K562 (cell line): ENCODE data around the gene BARHL2. TPM values are rescaled to one million over a fixed set of nuclear protein-coding genes. Genes with fewer than 3 reads are reported as not detected.

ENCODE experiments used
- ATAC-seq: fragments of 200-7000 bp; cut with Tn5 transposase; 3 replicates; pipeline ENCODE4 v1.9.1; 2020; ENCODE audit warnings: moderate library complexity
- BruUV-seq: library from RNA; stranded (reverse); fragments of 400-500 nt; replicated peaks from 2 replicates; lab custom pipeline; 2021; lab: Mats Ljungman, UMichigan
- CTCF ChIA-PET: fragments of 300-600 bp; formaldehyde crosslinking; extraction: SDS; loops from one replicate; lab custom pipeline; 2021; ENCODE audit warnings: low intra/inter-chr PET ratio; lab: Yijun Ruan, JAX
- POLR2A ChIA-PET: fragments of 300-600, 350-650 bp; sonication (Branson Sonifier 250); formaldehyde crosslinking; extraction: SDS; loops from one replicate; lab custom pipeline; 2021; ENCODE audit warnings: antibody characterized with exemption, inconsistent platforms; lab: Yijun Ruan, JAX
- DNase-seq, 4 experiments: peaks; one replicate each; pipeline versions ENCODE4 v3.0.0 to v3.0.0-alpha.2; 2011 to 2018; ENCODE audit warnings: low spot score in 3 of 4, mixed read lengths in 3 of 4; ENCODE audit errors: extremely low read depth in 1 of 4
- FAIRE-seq: peaks from 2 replicates; lab custom pipeline; 2011; peaks lifted over from hg19 to GRCh38; lab: Jason Lieb, UNC
- H2AFZ ChIP-seq: 2 replicates; pipeline ENCODE4 v1.6.0; 2011; ENCODE audit warnings: low read depth, low read length, control low read depth, inconsistent platforms
- H3K27ac ChIP-seq: fragments of 200-600 bp; 3 replicates; pipeline ENCODE4 v1.8.0; 2011; ENCODE audit warnings: low read depth, mild to moderate bottlenecking, control low read depth, inconsistent platforms, low read length, moderate library complexity, mixed read lengths; ENCODE audit errors: extremely low read depth
- H3K27me3 ChIP-seq, 2 experiments: fragments of 300-600 bp in 1 of 2; 2 replicates in 1 of 2; 3 replicates in 1 of 2; pipeline versions ENCODE4 v1.6.0 to v1.8.0; 2011; ENCODE audit warnings: inconsistent platforms in 2 of 2, low read length in 2 of 2, mild to moderate bottlenecking in 1 of 2, mixed read lengths in 1 of 2, moderate library complexity in 1 of 2; ENCODE audit not compliant: control insufficient read depth in 2 of 2, insufficient read depth in 2 of 2
- H3K36me3 ChIP-seq: fragments of 300-600 bp; 3 replicates; pipeline ENCODE4 v1.8.0; 2011; ENCODE audit warnings: mild to moderate bottlenecking, low read length, inconsistent platforms; ENCODE audit not compliant: control insufficient read depth, insufficient read depth
- H3K4me1 ChIP-seq, 2 experiments: fragments of 200-600 bp in 1 of 2; replicated peaks in 1 of 2; 2 replicates in 1 of 2; 3 replicates in 1 of 2; pipeline versions ENCODE4 v1.5.1 to v1.8.0; 2011; ENCODE audit warnings: inconsistent platforms in 2 of 2, low read length in 2 of 2, mild to moderate bottlenecking in 1 of 2, mixed read lengths in 1 of 2, moderate library complexity in 1 of 2; ENCODE audit not compliant: control insufficient read depth in 2 of 2, insufficient read depth in 2 of 2
- H3K4me2 ChIP-seq: 2 replicates; pipeline ENCODE4 v1.6.1; 2011; ENCODE audit warnings: low read length, control low read depth, inconsistent platforms, mixed read lengths; ENCODE audit not compliant: insufficient read depth
- H3K4me3 ChIP-seq: fragments of 200-600 bp; sonication (generic), shearing (Covaris generic); 2 replicates; pipeline ENCODE4 v1.5.1; 2016; ENCODE audit warnings: control low read depth, inconsistent platforms
- H3K79me2 ChIP-seq: fragments of 200-600 bp; 3 replicates; pipeline ENCODE4 v1.8.0; 2011; ENCODE audit warnings: low read length, inconsistent platforms; ENCODE audit not compliant: control insufficient read depth, insufficient read depth
- H3K9ac ChIP-seq, 2 experiments: 2 replicates each; pipeline versions ENCODE4 v1.6.0 to v1.6.1; 2011; ENCODE audit warnings: low read depth in 2 of 2, low read length in 2 of 2, control low read depth in 1 of 2, inconsistent platforms in 1 of 2, mild to moderate bottlenecking in 1 of 2, mixed read lengths in 1 of 2; ENCODE audit not compliant: insufficient read depth in 1 of 2
- H3K9me1 ChIP-seq: one replicate; pipeline ENCODE4 v1.6.0; 2011; ENCODE audit warnings: inconsistent platforms, mild to moderate bottlenecking, low read length, moderate library complexity; ENCODE audit not compliant: control insufficient read depth, insufficient read depth
- H3K9me3 ChIP-seq: replicated peaks from 2 replicates; pipeline ENCODE4 v1.5.1; 2011; ENCODE audit warnings: low read depth, low read length, inconsistent platforms; ENCODE audit not compliant: control insufficient read depth, insufficient read depth
- H4K20me1 ChIP-seq: replicated peaks from 2 replicates; pipeline ENCODE4 v1.6.1; 2011; ENCODE audit warnings: low read length, inconsistent platforms, mixed read lengths; ENCODE audit not compliant: control insufficient read depth, insufficient read depth
- ELF4 ChIP-seq: fragments of 450-650 bp; formaldehyde crosslinking; IDR thresholded peaks from 2 replicates; pipeline ENCODE4 v1.4.0; 2022; ENCODE audit warnings: missing genetic modification characterization
- HCFC1 ChIP-seq: IDR thresholded peaks from 2 replicates; pipeline ENCODE4 v1.6.1; 2012; ENCODE audit warnings: low read depth, low read length, improper control_type of control experiment
- HEY1 ChIP-seq: fragments of 250-450 bp; sonication (Bioruptor Pico); IDR thresholded peaks from 2 replicates; pipeline ENCODE4 v1.5.0; 2020; ENCODE audit warnings: mild to moderate bottlenecking, moderate library complexity, borderline replicate concordance
- HSF4 ChIP-seq: fragments of 250-450 bp; sonication (Bioruptor Pico); IDR thresholded peaks from 2 replicates; pipeline ENCODE4 v2.1.2; 2022; ENCODE audit warnings: mild to moderate bottlenecking, moderate library complexity, borderline replicate concordance
- L3MBTL2 ChIP-seq: fragments of 450-650 bp; IDR thresholded peaks from 2 replicates; pipeline ENCODE4 v1.6.1; 2016; ENCODE audit warnings: mild to moderate bottlenecking, moderate library complexity
- PRPF4 ChIP-seq: fragments of 200-400 bp; formaldehyde crosslinking; IDR thresholded peaks from one replicate; pipeline ENCODE4 v1.6.1; 2017; ENCODE audit warnings: low read length, low read depth, mild to moderate bottlenecking; ENCODE audit not compliant: insufficient read depth, poor library complexity, severe bottlenecking
- RAD21 ChIP-seq, 2 experiments: fragments of 250-450 bp in 1 of 2; fragments of 450-650 bp in 1 of 2; sonication (Bioruptor Pico) in 1 of 2; formaldehyde crosslinking in 1 of 2; IDR thresholded peaks in 1 of 2; conservative IDR thresholded peaks in 1 of 2; 2 replicates each; pipeline versions ENCODE4 v1.4.0 to v1.8.0; 2020 to 2022; ENCODE audit warnings: mild to moderate bottlenecking in 2 of 2, moderate library complexity in 1 of 2
- RBM17 ChIP-seq: fragments of 200-400 bp; formaldehyde crosslinking; IDR thresholded peaks from 2 replicates; pipeline ENCODE4 v1.6.1; 2017; ENCODE audit warnings: low read depth, mild to moderate bottlenecking, low read length, borderline replicate concordance
- RBM34 ChIP-seq: fragments of 200-400 bp; formaldehyde crosslinking; IDR thresholded peaks from 2 replicates; pipeline ENCODE4 v1.6.1; 2018; ENCODE audit warnings: low read length, borderline replicate concordance; ENCODE audit not compliant: insufficient read depth
- ZNF143 ChIP-seq: sonication (generic); formaldehyde crosslinking; IDR thresholded peaks from 2 replicates; pipeline ENCODE4 v1.9.0; 2022; ENCODE audit warnings: mild to moderate bottlenecking, missing genetic modification reagents
- ZNF197 ChIP-seq: fragments of 200-800 bp; sonication (Bioruptor generic); IDR thresholded peaks from 2 replicates; pipeline ENCODE4 v1.6.1; 2016; ENCODE audit warnings: low read depth, missing genetic modification characterization, missing compliant biosample characterization
- ZNF436 ChIP-seq: fragments of 250-450, 450-650 bp; sonication (Bioruptor Pico); formaldehyde crosslinking; IDR thresholded peaks from 2 replicates; pipeline ENCODE4 v1.7.0; 2020; ENCODE audit warnings: mild to moderate bottlenecking
- ZNF668 ChIP-seq: fragments of 250-450 bp; sonication (Bioruptor Pico); IDR thresholded peaks from 2 replicates; pipeline ENCODE4 v1.8.0; 2022; ENCODE audit warnings: mild to moderate bottlenecking, inconsistent platforms
- ZNF766 ChIP-seq: fragments of 200-800 bp; sonication (Bioruptor generic); conservative IDR thresholded peaks from 2 replicates; pipeline ENCODE4 v1.6.1; 2016; ENCODE audit warnings: missing genetic modification characterization, missing compliant biosample characterization
- WGBS: fragments of 100-300 bp; shearing (Covaris generic); methylation state at CpG from one replicate; pipeline ENCODE4 v1.1.6; 2016; ENCODE audit warnings: low coverage, mixed read lengths; ENCODE audit not compliant: insufficient coverage; ENCODE audit errors: missing lambda C conversion rate; 5-methylcytosine and 5-hydroxymethylcytosine counted together
- in situ Hi-C: fragments of 300-500 bp; cut with MboI; formaldehyde crosslinking; loops from 4 replicates; pipeline ENCODE4 v1.15.0; 2018; ENCODE audit warnings: inconsistent platforms, mixed read lengths
- intact Hi-C: fragments of 100-400 bp; cut with micrococcal nuclease; formaldehyde crosslinking; loops from 2 replicates; pipeline ENCODE4 v1.14.2; 2022
- polyA plus RNA-seq, 8 experiments: library from polyadenylated mRNA; depleted of rRNA in 4 of 8; stranded (reverse) in 5 of 8; unstranded in 3 of 8; fragments of >200 nt; fragmentation: Nextera tagmentation in 2 of 8; fragmentation: Illumina TruSeq in 1 of 8; extraction: Ambion mirVana in 2 of 8; extraction: Trizol in 1 of 8; gene quantifications; 2 replicates each; pipeline versions ENCODE4 v1.2.1 to v1.2.3, GENCODE V29; 2011 to 2014; ENCODE audit warnings: inconsistent platforms in 1 of 8, missing spikeins in 1 of 8
- total RNA-seq, 7 experiments: library from RNA; depleted of rRNA in 6 of 7; stranded (reverse); fragments of >200 nt in 6 of 7; fragmentation: Illumina TruSeq in 2 of 7; extraction: Trizol in 2 of 7; gene quantifications; 2 replicates each; pipeline versions ENCODE4 v1.2.1 to v1.2.3, GENCODE V29; 2011 to 2021; ENCODE audit warnings: low replicate concordance in 1 of 7
- TF ChIP-seq, protein P1 (sequence below): sonication (generic); formaldehyde crosslinking; IDR thresholded peaks from 2 replicates; pipeline ENCODE4 v1.8.0; 2023; ENCODE audit warnings: mild to moderate bottlenecking, missing genetic modification reagents
- TF ChIP-seq, protein P2 (sequence below), 2 experiments: fragments of 450-650 bp; IDR thresholded peaks; 2 replicates each; pipeline ENCODE4 v1.6.1; 2018; ENCODE audit warnings: mild to moderate bottlenecking in 2 of 2, low read depth in 1 of 2; ENCODE audit not compliant: partially characterized antibody in 2 of 2

Gene BARHL2
- total and polyA plus RNA-seq, 9 of the 15 experiments (the other 6 are each of a cell fraction or from before 2014, with no cell fraction given) = 0.06 to 0.11 (median 0.09) TPM; not detected in 6

DNA sequence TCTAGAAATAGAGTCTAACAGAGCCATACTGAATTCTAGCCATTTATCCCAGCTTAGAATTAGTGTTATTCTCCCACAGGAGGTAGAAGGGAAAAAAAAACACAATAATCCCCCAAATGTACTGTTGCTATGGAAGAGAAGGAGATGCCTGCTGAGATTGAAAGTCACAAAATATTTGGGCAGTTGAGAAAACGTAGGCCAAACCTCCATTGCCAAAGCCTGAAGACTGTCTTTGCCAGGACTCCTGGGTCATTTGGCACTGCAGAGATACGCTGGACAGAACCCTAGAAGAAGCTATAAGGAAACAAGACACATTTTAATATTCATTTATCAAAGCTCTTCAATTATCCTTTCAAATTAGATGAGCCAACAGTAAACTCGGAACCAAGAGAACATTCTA, 22.3 kb downstream of the BARHL2 start:
- no peak overlapping the region for H3K9ac ChIP-seq
- 0% methylated on average over 3 of the region's 3 CpGs for WGBS
- no peaks in the 10 kb centered on the region for H3K9me3 ChIP-seq
- in situ Hi-C loops = no loop called here
- H3K4me1 ChIP-seq = no peaks in the 10 kb centered on the region
- POLR2A ChIA-PET = no interaction called here
- DNase-seq (no peak), FAIRE-seq (no peak), ATAC-seq (no peak)
- no peak overlapping the region for H3K27ac ChIP-seq
- no peaks in the 10 kb centered on the region for H4K20me1 ChIP-seq
- no peaks in the 10 kb centered on the region for H3K9me1 ChIP-seq
- H2AFZ ChIP-seq = no peak overlapping the region
- H3K4me2 ChIP-seq = no peak overlapping the region
- no peaks in the 10 kb centered on the region for H3K27me3 ChIP-seq
- no peaks in the 10 kb centered on the region for H3K79me2 ChIP-seq
- no TSS peak for BruUV-seq
- no peaks in the 10 kb centered on the region for H3K36me3 ChIP-seq
- CTCF ChIA-PET = no interaction called here
- H3K4me3 ChIP-seq = no peak overlapping the region
- intact Hi-C loops = no loop called here
- TF ChIP-seq, protein P1, sequence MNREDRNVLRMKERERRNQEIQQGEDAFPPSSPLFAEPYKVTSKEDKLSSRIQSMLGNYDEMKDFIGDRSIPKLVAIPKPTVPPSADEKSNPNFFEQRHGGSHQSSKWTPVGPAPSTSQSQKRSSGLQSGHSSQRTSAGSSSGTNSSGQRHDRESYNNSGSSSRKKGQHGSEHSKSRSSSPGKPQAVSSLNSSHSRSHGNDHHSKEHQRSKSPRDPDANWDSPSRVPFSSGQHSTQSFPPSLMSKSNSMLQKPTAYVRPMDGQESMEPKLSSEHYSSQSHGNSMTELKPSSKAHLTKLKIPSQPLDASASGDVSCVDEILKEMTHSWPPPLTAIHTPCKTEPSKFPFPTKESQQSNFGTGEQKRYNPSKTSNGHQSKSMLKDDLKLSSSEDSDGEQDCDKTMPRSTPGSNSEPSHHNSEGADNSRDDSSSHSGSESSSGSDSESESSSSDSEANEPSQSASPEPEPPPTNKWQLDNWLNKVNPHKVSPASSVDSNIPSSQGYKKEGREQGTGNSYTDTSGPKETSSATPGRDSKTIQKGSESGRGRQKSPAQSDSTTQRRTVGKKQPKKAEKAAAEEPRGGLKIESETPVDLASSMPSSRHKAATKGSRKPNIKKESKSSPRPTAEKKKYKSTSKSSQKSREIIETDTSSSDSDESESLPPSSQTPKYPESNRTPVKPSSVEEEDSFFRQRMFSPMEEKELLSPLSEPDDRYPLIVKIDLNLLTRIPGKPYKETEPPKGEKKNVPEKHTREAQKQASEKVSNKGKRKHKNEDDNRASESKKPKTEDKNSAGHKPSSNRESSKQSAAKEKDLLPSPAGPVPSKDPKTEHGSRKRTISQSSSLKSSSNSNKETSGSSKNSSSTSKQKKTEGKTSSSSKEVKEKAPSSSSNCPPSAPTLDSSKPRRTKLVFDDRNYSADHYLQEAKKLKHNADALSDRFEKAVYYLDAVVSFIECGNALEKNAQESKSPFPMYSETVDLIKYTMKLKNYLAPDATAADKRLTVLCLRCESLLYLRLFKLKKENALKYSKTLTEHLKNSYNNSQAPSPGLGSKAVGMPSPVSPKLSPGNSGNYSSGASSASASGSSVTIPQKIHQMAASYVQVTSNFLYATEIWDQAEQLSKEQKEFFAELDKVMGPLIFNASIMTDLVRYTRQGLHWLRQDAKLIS (CRISPR knock-in tag) = no peak
- no peak for TF ChIP-seq PRPF4
- no peak for TF ChIP-seq ZNF436 (CRISPR knock-in tag)
- TF ChIP-seq ZNF197 (CRISPR knock-in tag) = no peak
- no peak for TF ChIP-seq L3MBTL2
- TF ChIP-seq, protein P2, sequence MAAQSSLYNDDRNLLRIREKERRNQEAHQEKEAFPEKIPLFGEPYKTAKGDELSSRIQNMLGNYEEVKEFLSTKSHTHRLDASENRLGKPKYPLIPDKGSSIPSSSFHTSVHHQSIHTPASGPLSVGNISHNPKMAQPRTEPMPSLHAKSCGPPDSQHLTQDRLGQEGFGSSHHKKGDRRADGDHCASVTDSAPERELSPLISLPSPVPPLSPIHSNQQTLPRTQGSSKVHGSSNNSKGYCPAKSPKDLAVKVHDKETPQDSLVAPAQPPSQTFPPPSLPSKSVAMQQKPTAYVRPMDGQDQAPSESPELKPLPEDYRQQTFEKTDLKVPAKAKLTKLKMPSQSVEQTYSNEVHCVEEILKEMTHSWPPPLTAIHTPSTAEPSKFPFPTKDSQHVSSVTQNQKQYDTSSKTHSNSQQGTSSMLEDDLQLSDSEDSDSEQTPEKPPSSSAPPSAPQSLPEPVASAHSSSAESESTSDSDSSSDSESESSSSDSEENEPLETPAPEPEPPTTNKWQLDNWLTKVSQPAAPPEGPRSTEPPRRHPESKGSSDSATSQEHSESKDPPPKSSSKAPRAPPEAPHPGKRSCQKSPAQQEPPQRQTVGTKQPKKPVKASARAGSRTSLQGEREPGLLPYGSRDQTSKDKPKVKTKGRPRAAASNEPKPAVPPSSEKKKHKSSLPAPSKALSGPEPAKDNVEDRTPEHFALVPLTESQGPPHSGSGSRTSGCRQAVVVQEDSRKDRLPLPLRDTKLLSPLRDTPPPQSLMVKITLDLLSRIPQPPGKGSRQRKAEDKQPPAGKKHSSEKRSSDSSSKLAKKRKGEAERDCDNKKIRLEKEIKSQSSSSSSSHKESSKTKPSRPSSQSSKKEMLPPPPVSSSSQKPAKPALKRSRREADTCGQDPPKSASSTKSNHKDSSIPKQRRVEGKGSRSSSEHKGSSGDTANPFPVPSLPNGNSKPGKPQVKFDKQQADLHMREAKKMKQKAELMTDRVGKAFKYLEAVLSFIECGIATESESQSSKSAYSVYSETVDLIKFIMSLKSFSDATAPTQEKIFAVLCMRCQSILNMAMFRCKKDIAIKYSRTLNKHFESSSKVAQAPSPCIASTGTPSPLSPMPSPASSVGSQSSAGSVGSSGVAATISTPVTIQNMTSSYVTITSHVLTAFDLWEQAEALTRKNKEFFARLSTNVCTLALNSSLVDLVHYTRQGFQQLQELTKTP (IDR thresholded peaks at IDR 0.05; ENCODE audit: low read depth in 1 of 2, partially characterized antibody in 2 of 2) = no peak
- no peak for TF ChIP-seq HEY1
- TF ChIP-seq RBM34 = no peak
- no peak for TF ChIP-seq RBM17
- no peak for TF ChIP-seq HSF4 (CRISPR knock-in tag)
- TF ChIP-seq ZNF143 (CRISPR knock-in tag) = no peak
- TF ChIP-seq ELF4 (CRISPR knock-in tag) = no peak
- TF ChIP-seq ZNF766 (CRISPR knock-in tag) = no peak
- no peak for TF ChIP-seq RAD21 (CRISPR knock-in tag; conservative IDR thresholded peaks at IDR 0.05 in 1 of 2, IDR thresholded peaks at IDR 0.05 in 1 of 2)
- TF ChIP-seq ZNF668 = no peak
- TF ChIP-seq HCFC1 = no peak
